Measurements from ENCODE around the gene KIF6. TPM values are rescaled to one million over a fixed set of nuclear protein-coding genes. Genes with fewer than 3 reads are reported as not detected.
A peak's percentile ranks its signal among the peaks of the same experiment; 100 is the strongest.

Gene KIF6
- total RNA-seq, 4 donors from 2014 or later, result not detected

- Histone ChIP-seq H3K27ac (no peak overlapping the region), H3K36me3 (no peaks in the 10 kb centered on the region), H3K4me3 (no peak overlapping the region), H3K27me3 (no peaks in the 10 kb centered on the region), H3K9me3 (no peaks in the 10 kb centered on the region), H3K4me1 (no peaks in the 10 kb centered on the region)
- no peak for TF ChIP-seq CTCF (IDR thresholded peaks at IDR 0.05 in 4 of 5, conservative IDR thresholded peaks at IDR 0.05 in 1 of 5)
- TF ChIP-seq POLR2A (IDR thresholded peaks at IDR 0.05), result no peak
- intact Hi-C loops (cut with DNase I; ENCODE audit: low total_unique reads), result loop anchor here (10.0 kb wide), 1 partner anchor 952 kb away; no protein-coding TSS in a partner anchor
- no peak for DNase-seq
- in situ Hi-C loops (cut with MboI; ENCODE audit: low sequenced_read_pairs in 4 of 4), result loop anchor here (25.0 kb wide), 3 partner anchors 525 to 1475 kb away; no protein-coding TSS in a partner anchor
- no peak for ATAC-seq
Measured at GRCh38 chr6:39362487-39362865, 362.7 kb downstream of the KIF6 start.

GRCh38 chr6:39361657-39362486 lies 363.3 kb downstream of the KIF6 start:
- intact Hi-C loops (cut with DNase I; ENCODE audit: low total_unique reads) (loop anchor here (10.0 kb wide), 1 partner anchor 953 kb away; no protein-coding TSS in a partner anchor), in situ Hi-C loops (cut with MboI; ENCODE audit: low sequenced_read_pairs in 4 of 4) (loop anchor here (25.0 kb wide), 3 partner anchors 525 to 1475 kb away; no protein-coding TSS in a partner anchor)
- Histone ChIP-seq H3K4me3 (no peak overlapping the region), H3K4me1 (no peaks in the 10 kb centered on the region), H3K27me3 (no peaks in the 10 kb centered on the region), H3K27ac (no peak overlapping the region), H3K9me3 (no peaks in the 10 kb centered on the region), H3K36me3 (no peaks in the 10 kb centered on the region)
- DNase-seq, result peak in 1 of 2 donors; percentile 44
- TF ChIP-seq POLR2A (IDR thresholded peaks at IDR 0.05) (no peak), CTCF (IDR thresholded peaks at IDR 0.05 in 4 of 5, conservative IDR thresholded peaks at IDR 0.05 in 1 of 5) (peak; percentile 39 to 77 (median 67))
- ATAC-seq, result peak; percentile 65 to 89

- intact Hi-C loops (cut with DNase I; ENCODE audit: low total_unique reads), result loop anchor here (10.0 kb wide), 1 partner anchor 954 kb away; no protein-coding TSS in a partner anchor
- no peak for ATAC-seq
- no peak overlapping the region for H3K27ac ChIP-seq
- H3K4me1 ChIP-seq, result no peaks in the 10 kb centered on the region
- no peak overlapping the region for H3K4me3 ChIP-seq
- no peaks in the 10 kb centered on the region for H3K27me3 ChIP-seq
- no peak for DNase-seq
- no peak for TF ChIP-seq CTCF (IDR thresholded peaks at IDR 0.05 in 4 of 5, conservative IDR thresholded peaks at IDR 0.05 in 1 of 5)
- no peak for TF ChIP-seq POLR2A (IDR thresholded peaks at IDR 0.05)
- no peaks in the 10 kb centered on the region for H3K36me3 ChIP-seq
- in situ Hi-C loops (cut with MboI; ENCODE audit: low sequenced_read_pairs in 4 of 4), result loop anchor here (25.0 kb wide), 3 partner anchors 527 to 1477 kb away; no protein-coding TSS in a partner anchor
- H3K9me3 ChIP-seq, result no peaks in the 10 kb centered on the region
Measured at GRCh38 chr6:39360378-39360777, 364.8 kb downstream of the KIF6 start.

- DNase-seq, result no peak
- no peak overlapping the region for H3K27ac ChIP-seq
- no peaks in the 10 kb centered on the region for H3K36me3 ChIP-seq
- H3K9me3 ChIP-seq, result no peaks in the 10 kb centered on the region
- in situ Hi-C loops (cut with MboI; ENCODE audit: low sequenced_read_pairs in 4 of 4), result loop anchor here (10.0 to 25.0 kb wide), 4 partner anchors 529 to 1667 kb away; no protein-coding TSS in a partner anchor
- no peak overlapping the region for H3K4me3 ChIP-seq
- H3K4me1 ChIP-seq, result no peaks in the 10 kb centered on the region
- no peak for TF ChIP-seq CTCF (IDR thresholded peaks at IDR 0.05 in 4 of 5, conservative IDR thresholded peaks at IDR 0.05 in 1 of 5)
- TF ChIP-seq POLR2A (IDR thresholded peaks at IDR 0.05), result no peak
- intact Hi-C loops (cut with DNase I; ENCODE audit: low total_unique reads), result no loop called here
- no peak for ATAC-seq
- H3K27me3 ChIP-seq, result no peaks in the 10 kb centered on the region
Measured at GRCh38 chr6:39357998-39358686, 367.1 kb downstream of the KIF6 start.

Measured in gastrocnemius medialis (tissue), 4 donors.